ENCODE data around the gene ATP11B. TPM values are rescaled to one million over a fixed set of nuclear protein-coding genes. Genes with fewer than 3 reads are reported as not detected.

ATP11B gene
- 66.5 and 97.0 TPM in 2 replicates for total RNA-seq

DNA sequence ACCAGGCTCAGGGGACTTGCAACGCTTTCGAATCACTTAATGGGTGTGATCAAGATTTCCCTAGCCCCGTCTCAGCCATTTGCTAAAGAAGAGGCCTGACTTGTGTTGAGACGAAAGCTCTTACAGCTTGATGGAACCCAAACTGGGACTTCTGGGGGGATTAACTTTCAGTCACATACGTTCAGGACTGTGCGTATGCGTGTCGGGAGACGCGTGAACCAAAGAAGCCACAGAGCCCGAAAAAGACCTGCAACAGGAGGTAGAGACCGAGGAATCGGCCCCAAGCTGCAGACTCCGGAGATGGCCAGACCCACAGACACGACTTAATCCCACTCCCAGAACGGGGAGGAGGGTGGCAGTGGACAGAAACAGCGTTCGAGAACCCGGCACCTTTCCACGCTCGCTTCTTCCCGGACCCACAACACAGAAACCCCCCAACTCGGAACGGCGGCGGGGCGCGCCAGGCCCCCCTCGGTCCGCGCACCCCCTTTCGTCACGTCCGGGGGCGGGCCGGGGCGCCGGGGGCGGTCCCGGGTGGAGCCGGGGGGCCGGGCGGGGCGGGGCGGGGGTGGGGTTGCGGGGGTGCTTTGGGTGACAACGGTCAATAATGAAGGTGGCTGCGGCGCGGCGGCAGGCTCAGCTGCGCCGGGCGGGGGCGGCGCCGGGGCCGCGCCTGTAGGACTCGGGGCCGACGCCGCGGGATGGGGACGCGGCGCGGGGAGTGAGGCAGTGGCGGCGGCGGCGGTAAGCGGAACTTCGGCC lies at the start of gene ATP11B:
Gene ATP11B, plus strand, starts transcription at position 604 of the 762 bp plus-strand sequence. CDS start 256 bp downstream, outside the sequence.

Other genes starting within 250 kb of the ATP11B start
- gene DCUN1D1, start 187.0 kb downstream of the ATP11B start, total RNA-seq, result 32.5 and 35.0 TPM in 2 replicates

All from hair follicle dermal papilla cell (primary cell).